ENCODE results near the gene MCFD2.

The MCFD2 gene

DNA sequence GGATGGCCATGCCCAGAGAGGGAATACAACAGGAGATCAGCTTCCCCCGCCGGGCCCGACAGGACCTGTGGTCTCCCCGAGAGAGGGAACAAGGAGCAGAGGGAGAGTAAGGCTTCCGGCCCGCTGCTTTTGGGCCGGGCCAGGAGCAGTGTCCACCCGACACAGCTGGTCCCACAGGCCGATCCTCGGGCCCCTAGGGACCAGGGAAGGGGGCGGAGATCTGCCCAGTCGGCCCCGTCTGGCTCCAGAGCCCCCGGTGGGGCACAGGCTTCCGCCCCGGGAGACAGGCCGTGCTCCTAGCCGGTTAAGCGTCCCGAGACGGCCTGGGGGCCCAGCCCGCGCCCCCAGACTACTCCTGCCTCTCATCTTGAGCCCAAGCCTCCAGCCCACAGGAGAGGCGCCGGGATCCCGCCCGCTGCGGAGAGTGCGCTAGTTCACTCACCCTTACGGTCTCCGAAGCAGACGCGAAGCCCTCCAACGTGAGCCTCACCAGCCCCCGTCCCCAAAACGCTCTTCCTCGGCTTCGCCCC is at the start of gene MCFD2:
Gene MCFD2, minus strand, starts transcription at position 526 of the 530 bp plus-strand sequence. CDS start 6,635 bp downstream, outside the sequence.
- no peak for DNase-seq

DNA sequence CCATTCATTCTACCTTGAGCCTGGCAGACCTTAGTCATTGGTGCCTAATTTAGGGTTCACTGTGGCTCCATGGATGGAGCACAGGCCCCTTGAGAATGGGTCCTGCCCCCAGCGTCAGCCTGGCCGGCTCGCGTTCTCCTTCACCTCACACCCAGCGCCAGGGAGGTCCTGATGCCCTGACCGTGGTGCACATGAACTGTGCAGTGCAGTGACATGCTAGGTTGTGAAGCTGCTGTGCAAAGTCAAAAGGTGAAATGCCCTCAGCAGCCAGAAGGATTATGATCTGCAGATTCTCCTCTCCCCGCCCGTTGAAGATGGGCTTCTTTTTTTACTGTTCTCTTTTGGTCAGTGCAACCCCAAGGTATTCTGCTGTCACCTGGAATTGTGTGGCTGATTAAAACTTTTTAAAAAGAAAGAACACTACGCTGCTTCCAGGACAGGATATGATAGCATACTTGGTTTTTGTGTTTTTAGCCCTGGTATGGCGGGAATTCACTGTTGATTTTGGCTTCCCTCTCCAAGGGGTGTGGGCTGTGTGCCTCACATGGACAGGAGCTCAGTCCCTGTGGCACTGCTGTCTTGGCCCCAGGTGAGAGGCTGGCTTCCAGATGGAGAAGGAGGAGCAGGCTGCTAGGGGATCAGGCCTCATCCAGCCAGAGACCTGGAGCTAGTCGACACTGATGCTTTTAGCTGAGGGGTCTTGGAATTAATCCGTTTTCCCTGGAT is 49.4 kb upstream of the MCFD2 start:
- DNase-seq: no peak

DNA sequence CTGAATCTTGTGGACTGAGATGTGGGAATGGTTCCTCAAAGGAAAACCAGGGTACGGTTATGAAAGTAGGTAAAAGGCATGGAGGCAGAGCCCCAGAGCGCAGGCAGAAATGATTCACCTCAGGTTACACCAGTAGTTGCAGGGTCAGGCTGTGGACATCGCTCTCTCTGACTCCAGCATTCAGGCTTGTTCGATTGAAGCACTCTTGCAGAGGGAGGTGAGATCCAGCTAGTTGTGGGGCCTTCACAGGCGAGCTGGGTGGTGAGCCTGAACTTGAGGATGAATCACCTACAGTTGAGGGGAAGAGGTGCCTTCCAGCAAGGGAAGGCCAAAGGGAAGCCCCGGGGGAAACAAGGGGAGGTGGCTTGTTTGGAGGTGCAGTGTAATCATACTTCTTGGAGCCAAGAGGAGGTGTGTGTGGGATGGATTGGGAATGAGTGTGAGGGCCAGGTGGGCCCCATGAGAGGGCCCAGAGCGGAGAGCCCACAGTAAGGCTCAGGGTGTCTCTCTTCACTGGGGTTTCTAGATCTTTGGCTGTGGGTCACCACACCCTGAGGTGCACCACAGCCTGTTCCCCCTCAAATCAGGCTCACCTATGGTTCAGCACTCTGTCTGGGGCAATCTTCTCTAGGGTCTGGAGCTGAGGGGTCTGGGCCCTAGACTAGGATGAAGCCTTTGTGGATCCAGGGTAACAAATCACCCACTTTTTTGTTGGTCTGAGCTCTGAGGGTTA is 48.5 kb upstream of the MCFD2 start:
- no peak for DNase-seq

- no peak for DNase-seq
Measured at GRCh38 chr2:46963210-46963609, 47.6 kb upstream of the MCFD2 start.

DNA sequence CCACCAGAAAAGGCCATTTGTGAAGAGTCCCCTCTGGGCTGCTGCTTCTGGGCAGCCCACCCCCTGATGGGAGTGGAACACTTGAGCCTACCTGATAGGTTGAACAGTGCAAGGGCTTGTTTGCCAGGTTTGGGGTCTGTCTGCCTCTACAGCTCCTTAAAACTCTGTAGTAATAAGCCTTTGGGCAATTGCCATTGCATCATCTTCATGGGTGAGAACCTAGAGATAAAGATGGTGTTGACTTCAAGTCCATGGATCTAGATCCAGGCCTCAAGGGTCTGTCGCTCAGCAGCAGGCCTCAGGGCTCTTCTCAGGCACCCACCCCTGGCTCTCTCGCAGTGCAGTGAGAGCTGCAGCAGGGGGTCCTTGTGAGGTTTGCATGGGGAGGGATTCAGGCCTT is 47.1 kb upstream of the MCFD2 start:
- DNase-seq: no peak

GRCh38 chr2:46960618-46961017 is 45.0 kb upstream of the MCFD2 start:
- DNase-seq: no peak

DNA sequence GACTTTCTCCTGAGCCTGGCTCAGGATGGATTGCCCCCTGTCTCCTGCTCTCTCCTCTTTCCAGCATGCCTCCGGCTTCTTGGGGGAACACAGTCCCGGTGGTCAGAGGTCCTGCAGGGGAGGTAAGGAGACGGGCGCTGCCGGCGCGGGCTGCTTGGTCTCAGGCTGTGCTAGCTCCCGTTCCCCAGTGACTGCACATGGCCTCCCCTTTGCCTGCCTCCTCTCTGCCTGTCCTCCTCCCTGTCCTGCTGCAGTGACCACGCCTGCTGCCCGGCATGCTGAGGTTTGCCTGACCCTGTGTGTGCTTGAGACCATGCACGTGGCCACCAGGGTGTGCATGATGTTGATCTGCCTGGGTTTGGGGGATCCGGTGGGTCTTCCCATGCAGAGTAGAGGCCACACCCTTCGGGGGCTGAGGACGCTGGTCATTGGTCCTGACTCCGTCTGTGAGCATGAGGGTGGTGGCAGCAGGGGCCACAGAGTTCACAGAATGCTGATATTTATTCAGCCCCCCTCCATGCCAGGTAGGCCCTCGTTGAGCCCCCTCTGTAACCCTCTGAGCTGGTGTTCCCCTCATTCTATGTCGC is 42.9 kb upstream of the MCFD2 start:
- no peak for DNase-seq

DNA sequence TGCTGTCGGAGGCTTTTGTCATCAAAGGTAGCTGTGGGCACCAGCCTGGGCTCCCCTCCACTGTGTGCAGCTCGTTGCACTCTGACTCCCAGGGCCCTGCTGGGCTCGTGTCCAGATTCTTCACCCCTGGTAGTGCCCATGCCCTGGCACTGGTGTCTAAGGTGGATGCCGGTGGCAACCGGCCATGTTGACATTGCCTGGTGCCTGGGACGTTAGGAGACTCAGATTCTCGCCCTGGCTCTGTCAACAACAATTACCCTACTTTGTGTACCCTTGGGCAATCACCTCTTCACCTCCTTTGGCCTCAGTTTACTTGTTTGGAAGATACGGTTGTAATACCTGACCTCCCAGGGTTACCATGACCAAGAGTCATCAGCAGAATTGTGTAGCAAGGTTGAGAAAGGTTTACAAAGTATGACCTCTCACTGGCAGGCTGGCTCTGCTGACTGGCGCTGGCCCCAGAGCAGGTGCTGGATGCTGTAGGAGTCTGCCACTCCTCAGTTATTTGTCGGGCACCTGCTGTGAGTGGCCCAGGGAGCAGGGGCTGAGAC is 41.5 kb upstream of the MCFD2 start:
- peak; percentile 48 for DNase-seq

- no peak for DNase-seq
Measured at GRCh38 chr2:46955764-46956163, 40.2 kb upstream of the MCFD2 start.

DNA sequence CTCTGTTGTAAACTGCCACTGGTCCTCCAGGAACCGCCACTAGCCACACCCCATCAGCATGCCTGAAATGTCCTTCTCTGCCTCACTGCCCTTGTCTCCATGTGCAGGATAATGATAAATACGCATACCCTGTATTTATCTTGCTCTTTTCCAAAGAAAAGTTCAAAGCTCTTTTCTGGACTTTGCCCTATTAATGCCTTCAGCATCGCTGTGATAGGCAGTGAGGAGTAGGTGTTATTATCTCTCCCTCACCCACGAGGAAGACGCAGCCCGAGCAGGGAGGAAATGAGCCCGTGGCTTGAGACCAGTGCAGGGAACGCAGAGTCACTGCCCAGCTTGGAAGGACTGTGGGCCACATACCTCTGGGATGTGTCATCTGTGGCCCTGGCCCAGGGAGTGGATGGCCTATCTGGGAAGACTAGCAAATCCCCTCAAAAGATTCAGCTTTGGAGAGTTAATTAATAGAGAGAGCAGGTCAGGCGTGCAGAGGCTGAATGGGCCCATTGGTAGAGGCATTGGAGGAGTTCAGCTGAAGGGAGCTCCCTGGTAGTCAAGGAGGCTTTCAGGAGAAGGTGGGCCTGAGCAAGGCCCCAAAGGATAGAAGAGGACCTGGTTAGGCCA is 39.5 kb upstream of the MCFD2 start:
- no peak for DNase-seq

DNA sequence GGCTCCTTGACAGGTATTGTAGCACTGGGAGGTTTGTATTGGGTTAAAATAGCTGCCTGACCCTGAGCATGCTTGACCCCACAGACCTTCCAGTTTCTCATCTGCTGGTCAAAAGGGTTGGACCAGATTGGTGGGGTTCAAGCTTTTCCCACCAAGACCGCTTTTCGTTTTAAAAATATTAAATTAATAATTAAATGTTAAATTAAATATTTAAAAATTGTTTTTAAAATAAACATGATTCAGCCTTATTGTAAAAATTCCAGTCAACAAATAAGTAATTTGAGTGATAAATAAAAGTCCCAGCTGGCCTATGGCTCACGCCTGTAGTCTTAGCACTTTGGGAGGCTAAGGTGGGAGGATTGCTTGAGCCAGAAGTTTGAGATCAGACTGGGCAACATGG is 36.6 kb upstream of the MCFD2 start:
- DNase-seq: no peak

GRCh38 chr2:46951290-46952064 is 35.9 kb upstream of the MCFD2 start:
- no peak for DNase-seq

DNA sequence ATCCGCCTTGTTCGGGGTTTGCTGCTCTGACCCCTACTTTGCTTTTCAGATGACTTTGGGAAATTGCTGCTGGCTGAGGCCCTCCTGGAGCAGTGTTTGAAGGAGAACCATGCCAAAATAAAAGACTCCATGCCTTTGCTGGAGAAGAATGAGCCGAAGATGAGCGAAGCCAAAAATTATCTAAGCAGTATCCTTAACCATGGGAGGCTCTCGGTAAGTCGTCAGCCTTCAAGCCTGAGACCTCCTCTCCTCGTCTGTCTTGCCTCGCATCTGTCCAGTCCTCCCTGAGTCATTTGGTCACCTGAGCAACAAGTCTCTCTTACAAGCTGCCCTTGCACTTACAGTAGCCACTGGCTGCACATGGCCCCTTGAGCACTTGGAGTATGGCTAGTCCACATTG is 34.7 kb upstream of the MCFD2 start:
- no peak for DNase-seq

GRCh38 chr2:46947841-46948240 is 32.2 kb upstream of the MCFD2 start:
- DNase-seq: no peak

DNA sequence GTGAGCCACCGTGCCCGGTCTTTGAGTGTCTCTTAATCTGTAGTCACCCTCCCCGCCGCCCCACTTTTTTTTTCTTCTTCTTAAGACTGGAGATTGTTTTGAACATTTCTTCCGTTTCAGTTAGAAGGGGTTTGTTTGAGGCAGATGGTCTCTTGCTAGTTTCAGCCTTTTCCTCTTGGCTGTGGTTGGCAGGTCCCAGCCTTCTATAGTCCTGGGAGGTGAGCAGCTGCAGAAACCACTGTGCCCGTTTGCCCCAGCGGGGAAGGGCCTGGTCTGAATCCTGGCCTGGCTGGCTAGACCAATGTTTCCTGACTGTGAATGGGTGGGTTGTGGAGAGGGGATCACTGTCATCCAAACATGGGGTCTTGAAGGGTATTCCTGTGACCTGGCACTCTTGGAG is 30.1 kb upstream of the MCFD2 start:
- no peak for DNase-seq

DNA sequence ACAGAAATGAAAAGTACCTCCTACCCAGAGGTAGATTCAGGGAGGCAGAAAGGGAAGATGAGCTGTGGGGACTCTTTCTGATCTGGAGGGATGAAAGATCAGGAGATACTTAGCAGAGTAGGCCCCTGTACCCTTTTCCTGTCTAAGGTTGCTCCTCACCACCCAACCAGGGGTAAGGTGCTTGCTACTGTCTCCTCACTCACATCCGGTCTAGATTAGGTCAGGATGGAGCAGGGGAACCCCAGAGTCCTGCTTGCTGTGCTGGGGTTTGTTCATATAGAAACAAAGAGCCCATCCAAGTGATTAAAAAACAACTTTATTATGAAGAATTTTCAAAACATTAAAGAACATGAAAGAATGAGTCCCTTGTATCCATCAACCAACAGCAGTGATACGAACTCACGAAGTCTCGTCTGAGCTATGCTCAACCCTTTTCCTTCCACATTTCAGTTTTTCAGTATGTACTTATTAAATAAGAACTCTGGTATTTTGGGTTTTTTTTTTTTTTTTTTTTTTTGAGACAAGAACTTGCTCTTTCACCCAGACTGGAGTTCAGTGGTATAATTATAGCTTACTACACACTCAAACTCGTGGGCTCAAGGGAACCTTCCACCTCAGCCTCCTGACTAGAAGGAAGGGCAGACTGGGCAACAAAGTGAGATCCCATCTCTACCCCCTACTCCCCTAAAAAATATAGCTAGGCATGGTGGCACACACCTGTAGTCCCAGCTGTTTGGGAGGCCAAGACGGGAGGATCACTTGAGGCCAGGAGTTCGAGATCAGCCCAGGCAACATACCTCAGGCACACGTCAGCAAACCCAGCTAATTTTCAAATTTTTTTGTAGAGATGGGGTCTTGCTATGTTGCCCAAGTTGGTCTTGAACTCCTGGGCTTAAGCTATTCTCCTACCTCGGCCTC is 28.5 kb upstream of the MCFD2 start:
- no peak for DNase-seq

- DNase-seq: no peak
Measured at GRCh38 chr2:46942891-46943626, 27.5 kb upstream of the MCFD2 start.

DNA sequence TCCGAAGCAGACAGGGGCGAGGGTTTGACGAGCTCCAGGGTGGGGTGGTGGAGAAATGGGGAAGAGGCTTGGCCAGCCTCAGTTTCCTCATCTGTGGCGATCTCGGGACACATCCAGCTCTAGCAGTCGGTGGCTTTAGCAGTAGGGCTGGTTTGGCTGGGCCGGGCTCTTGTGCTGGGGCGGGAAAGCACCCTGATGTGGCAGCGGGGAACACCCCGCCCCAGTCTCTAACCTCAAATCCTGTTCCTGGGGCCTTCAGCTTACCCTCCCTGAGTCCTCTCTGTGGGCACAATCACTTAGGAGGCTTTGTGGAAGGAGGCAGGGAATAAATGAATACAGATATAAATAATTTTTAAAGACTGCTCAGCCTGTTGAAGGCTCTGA is 26.5 kb upstream of the MCFD2 start:
- DNase-seq: no peak

GRCh38 chr2:46939626-46940359 is 24.2 kb upstream of the MCFD2 start:
- DNase-seq: no peak

DNA sequence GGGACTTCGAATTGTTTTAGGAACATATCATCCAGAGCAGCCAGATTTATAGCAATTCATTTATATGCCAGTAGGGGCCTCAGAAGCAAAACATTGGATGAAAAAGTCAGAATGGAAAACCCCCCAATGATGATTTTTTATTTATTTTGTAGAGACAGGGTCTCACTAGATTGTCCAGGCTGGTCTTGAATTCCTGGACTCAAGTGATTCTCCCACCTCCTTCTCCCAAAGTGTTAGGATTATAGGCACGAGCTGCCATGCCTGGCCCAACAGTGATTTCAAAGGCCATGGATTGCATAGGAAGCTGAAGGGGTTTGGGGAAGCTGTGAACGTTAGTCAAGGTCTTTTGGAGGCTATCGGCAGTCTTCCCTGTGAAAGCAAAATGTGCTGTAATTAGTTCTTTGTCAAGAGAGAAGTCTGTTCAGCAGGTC is 21.9 kb upstream of the MCFD2 start:
- DNase-seq: no peak

Measured in NCI-H2029 (cell line).